ENCODE results near the gene KLHL30.

KLHL30 gene

GRCh38 chr2:238129166-238130010 is 9.1 kb upstream of the KLHL30 start:
- TF ChIP-seq ZFX (IDR thresholded peaks at IDR 0.05) = no peak
- TF ChIP-seq, protein P1, sequence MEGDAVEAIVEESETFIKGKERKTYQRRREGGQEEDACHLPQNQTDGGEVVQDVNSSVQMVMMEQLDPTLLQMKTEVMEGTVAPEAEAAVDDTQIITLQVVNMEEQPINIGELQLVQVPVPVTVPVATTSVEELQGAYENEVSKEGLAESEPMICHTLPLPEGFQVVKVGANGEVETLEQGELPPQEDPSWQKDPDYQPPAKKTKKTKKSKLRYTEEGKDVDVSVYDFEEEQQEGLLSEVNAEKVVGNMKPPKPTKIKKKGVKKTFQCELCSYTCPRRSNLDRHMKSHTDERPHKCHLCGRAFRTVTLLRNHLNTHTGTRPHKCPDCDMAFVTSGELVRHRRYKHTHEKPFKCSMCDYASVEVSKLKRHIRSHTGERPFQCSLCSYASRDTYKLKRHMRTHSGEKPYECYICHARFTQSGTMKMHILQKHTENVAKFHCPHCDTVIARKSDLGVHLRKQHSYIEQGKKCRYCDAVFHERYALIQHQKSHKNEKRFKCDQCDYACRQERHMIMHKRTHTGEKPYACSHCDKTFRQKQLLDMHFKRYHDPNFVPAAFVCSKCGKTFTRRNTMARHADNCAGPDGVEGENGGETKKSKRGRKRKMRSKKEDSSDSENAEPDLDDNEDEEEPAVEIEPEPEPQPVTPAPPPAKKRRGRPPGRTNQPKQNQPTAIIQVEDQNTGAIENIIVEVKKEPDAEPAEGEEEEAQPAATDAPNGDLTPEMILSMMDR (conservative IDR thresholded peaks at IDR 0.05) = no peak
- no peak overlapping the region for H3K27ac ChIP-seq

GRCh38 chr2:238130111-238130695 is 8.3 kb upstream of the KLHL30 start:
- H3K27ac ChIP-seq = no peak overlapping the region
- no peak for TF ChIP-seq ZFX (IDR thresholded peaks at IDR 0.05)
- TF ChIP-seq, protein P1 (conservative IDR thresholded peaks at IDR 0.05) = no peak

GRCh38 chr2:238130696-238131628 is 7.5 kb upstream of the KLHL30 start:
- TF ChIP-seq, protein P1 (conservative IDR thresholded peaks at IDR 0.05) = no peak
- no peak for TF ChIP-seq ZFX (IDR thresholded peaks at IDR 0.05)
- no peak overlapping the region for H3K27ac ChIP-seq

DNA sequence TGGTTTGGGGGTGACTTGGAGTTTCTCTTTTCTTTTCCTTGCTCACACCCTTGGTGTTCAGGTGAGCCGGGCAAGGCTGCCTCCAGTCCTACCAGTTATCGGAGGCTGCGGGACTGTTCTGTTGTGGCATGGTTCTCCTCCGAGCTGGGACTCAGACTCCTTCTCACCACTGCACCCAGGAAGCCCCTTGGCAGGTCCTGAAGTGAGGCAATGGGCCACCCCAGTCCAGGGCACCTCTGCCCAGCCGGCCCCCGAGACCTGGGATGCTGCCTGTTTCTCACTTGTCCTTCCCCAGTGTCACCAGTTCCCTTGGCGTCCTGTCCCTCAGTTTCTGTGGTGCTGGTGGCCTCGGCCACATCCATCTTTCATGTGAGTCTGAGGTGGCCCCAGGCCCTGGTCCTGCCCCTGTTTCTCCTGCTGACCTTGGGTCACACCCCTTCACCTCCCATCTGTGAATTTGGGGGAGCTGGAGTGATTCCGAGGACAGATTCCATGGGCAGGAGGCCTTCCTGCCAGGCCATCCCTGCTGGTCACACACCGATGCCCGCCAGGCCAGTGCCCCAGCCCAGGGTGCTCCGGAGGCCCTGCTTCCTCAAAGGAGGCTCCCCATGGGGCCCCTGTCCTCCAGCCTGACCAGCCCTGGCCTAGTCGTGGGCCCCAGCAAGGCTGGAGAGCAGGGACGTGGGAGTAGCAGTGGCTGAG is 6.6 kb upstream of the KLHL30 start:
- no peak overlapping the region for H3K27ac ChIP-seq
- no peak for TF ChIP-seq ZFX (IDR thresholded peaks at IDR 0.05)
- TF ChIP-seq, protein P1 (conservative IDR thresholded peaks at IDR 0.05) = no peak

- TF ChIP-seq, protein P1 (conservative IDR thresholded peaks at IDR 0.05) = no peak
- TF ChIP-seq ZFX (IDR thresholded peaks at IDR 0.05) = no peak
- H3K27ac ChIP-seq = no peak overlapping the region
Observed at GRCh38 chr2:238132463-238133450, 5.7 kb upstream of the KLHL30 start.

Data from C4-2B (cell line).